ENCODE data around the gene MCOLN1. TPM values are rescaled to one million over a fixed set of nuclear protein-coding genes. Genes with fewer than 3 reads are reported as not detected.

Gene MCOLN1
- total RNA-seq, 1 experiment from 2014 or later: 15.7 TPM

GRCh38 chr19:7582446-7582845 lies 60.0 kb downstream of the MCOLN1 start:
- no peak overlapping the region for H3K18ac ChIP-seq (ENCODE audit: insufficient read length, low read depth, low read length)
- H2BK12ac ChIP-seq (ENCODE audit: insufficient read length, low read depth, low read length): no peak overlapping the region
- Mint-ChIP-seq H3K36me3 (ENCODE audit: insufficient read depth in 1 of 3, low read depth in 3 of 3) (no peaks in the 10 kb centered on the region), H3K4me1 (no peaks in the 10 kb centered on the region), H3K9me3 (no peaks in the 10 kb centered on the region), H3K4me3 (no peak overlapping the region), H3K27me3 (ENCODE audit: low read depth) (peaks cover 57% of the 10 kb centered on the region), H3K27ac (peak overlapping the region in 1 of 3 experiments; percentile 12; a peak in 1 of 7 replicates)
- H3K56ac ChIP-seq (ENCODE audit: insufficient read length, low read depth, low read length): no peak overlapping the region
- no peak overlapping the region for H2BK20ac ChIP-seq (ENCODE audit: low read depth, low read length, poor library complexity, severe bottlenecking)
- no peak overlapping the region for H2BK120ac ChIP-seq (ENCODE audit: low read depth, low read length, poor library complexity, severe bottlenecking)
- no peaks in the 10 kb centered on the region for H3K23me2 ChIP-seq (ENCODE audit: insufficient read length, low read depth, low read length, poor library complexity, severe bottlenecking)
- H2BK15ac ChIP-seq (ENCODE audit: low read depth, low read length): no peak overlapping the region
- no peaks in the 10 kb centered on the region for H3K79me2 ChIP-seq (ENCODE audit: insufficient read depth, low read length)
- H2AK5ac ChIP-seq (ENCODE audit: insufficient read length, low read length): no peak overlapping the region
- H3K79me1 ChIP-seq (ENCODE audit: insufficient read depth, low read depth, low read length, poor library complexity, severe bottlenecking): no peaks in the 10 kb centered on the region
- no CpG with 5 or more reads among the region's 11 CpGs for WGBS (ENCODE audit: extremely low coverage, insufficient read length, low lambda C conversion rate)
- H4K8ac ChIP-seq (replicated peaks; ENCODE audit: insufficient read length, low read depth, low read length): no peak overlapping the region
- H4K5ac ChIP-seq (ENCODE audit: insufficient read length, low read depth, low read length): no peak overlapping the region
- H3K14ac ChIP-seq (ENCODE audit: insufficient read depth, low read length): no peak overlapping the region; the same call in 1 of the 2 replicates
- H3K9ac ChIP-seq (ENCODE audit: extremely low read depth, insufficient read length, low read length): no peak overlapping the region
- no peaks in the 10 kb centered on the region for H3K9me3 ChIP-seq (ENCODE audit: control insufficient read depth, low read depth, low read length)
- H3T11ph ChIP-seq (ENCODE audit: low read length): no peak overlapping the region
- no peaks in the 10 kb centered on the region for H3K4me1 ChIP-seq (ENCODE audit: insufficient read depth, low read length)
- H4K20me1 ChIP-seq (ENCODE audit: control insufficient read depth, insufficient read depth, insufficient read length): no peaks in the 10 kb centered on the region
- no peaks in the 10 kb centered on the region for H3K27me3 ChIP-seq (ENCODE audit: insufficient read depth, low read length)
- TF ChIP-seq CTCF (conservative IDR thresholded peaks at IDR 0.05): no peak
- H2AFZ ChIP-seq (ENCODE audit: low read length): no peak overlapping the region
- no peak overlapping the region for H3K23ac ChIP-seq (ENCODE audit: insufficient read length, low read depth, low read length)
- H4K91ac ChIP-seq (ENCODE audit: insufficient read length, low read depth, low read length): no peak overlapping the region
- H2BK5ac ChIP-seq (ENCODE audit: insufficient read length, low read length): no peak overlapping the region
- no peak overlapping the region for H3K4me2 ChIP-seq (ENCODE audit: insufficient read depth, insufficient read length, low read length)
- no peak for DNase-seq
- no peak overlapping the region for H3K27ac ChIP-seq (ENCODE audit: insufficient read length, low read depth, low read length)
- no peak overlapping the region for H3K4ac ChIP-seq (ENCODE audit: low read depth, low read length)

Other genes with a start within 250 kb of the MCOLN1 start
- gene INSR, start 228.2 kb upstream of the MCOLN1 start, total RNA-seq (2021): 37.0 and 39.8 TPM in 2 replicates
- 37.2 and 38.3 TPM in 2 replicates for gene ARHGEF18, start 173.7 kb upstream of the MCOLN1 start, total RNA-seq (2021)
- gene PEX11G, start 33.6 kb upstream of the MCOLN1 start, total RNA-seq (2021): 2.4 and 2.8 TPM in 2 replicates
- 40.5 and 41.5 TPM in 2 replicates for gene ZNF358, start 6.5 kb upstream of the MCOLN1 start, total RNA-seq (2021)
- 130 and 135 TPM in 2 replicates for gene PNPLA6, start 13.1 kb downstream of the MCOLN1 start, total RNA-seq (2021)
- 28.4 and 31.3 TPM in 2 replicates for gene CAMSAP3, start 73.2 kb downstream of the MCOLN1 start, total RNA-seq (2021)
- gene XAB2, start 106.9 kb downstream of the MCOLN1 start, total RNA-seq (2021): 48.0 and 50.6 TPM in 2 replicates
- 129 and 143 TPM in 2 replicates for gene PET100, start 107.2 kb downstream of the MCOLN1 start, total RNA-seq (2021)
- gene PCP2, start 111.1 kb downstream of the MCOLN1 start, total RNA-seq (2021): not detected in 2 replicates
- gene STXBP2, start 114.5 kb downstream of the MCOLN1 start, total RNA-seq (2021): 80.3 and 92.5 TPM in 2 replicates
- not detected in 2 replicates for gene RETN, start 146.4 kb downstream of the MCOLN1 start, total RNA-seq (2021)
- gene MCEMP1, start 154.5 kb downstream of the MCOLN1 start, total RNA-seq (2021): 0.13 TPM in 1 of 2 replicates, not detected in the other
- 77.4 and 87.8 TPM in 2 replicates for gene TRAPPC5, start 158.2 kb downstream of the MCOLN1 start, total RNA-seq (2021)
- not detected in 2 replicates for gene FCER2, start 179.5 kb downstream of the MCOLN1 start, total RNA-seq (2021)
- 0.26 TPM in 1 of 2 replicates, not detected in the other for gene CLEC4G, start 209.5 kb downstream of the MCOLN1 start, total RNA-seq (2021)
- gene CD209, start 224.9 kb downstream of the MCOLN1 start, total RNA-seq (2021): not detected in 2 replicates
- gene CLEC4M, start 240.6 kb downstream of the MCOLN1 start, total RNA-seq (2021): not detected in 2 replicates

Data from H9 (cell line).